Panc1 (cell line): Measurements from ENCODE around the gene AKT3. TPM values are rescaled to one million over a fixed set of nuclear protein-coding genes. Genes with fewer than 3 reads are reported as not detected.

Experiments used
- ATAC-seq: fragments of 200-7000 bp; cut with Tn5 transposase; 2 replicates; pipeline ENCODE4 v1.9.1; 2020; ENCODE audit warnings: mild to moderate bottlenecking, moderate library complexity
- BruUV-seq: library from RNA; stranded (reverse); fragments of 400-500 nt; replicated peaks from 2 replicates; lab custom pipeline; 2021; lab: Mats Ljungman, UMichigan
- CTCF ChIA-PET: fragments of 300-600 bp; sonication (Branson Sonifier 250); formaldehyde crosslinking; loops from one replicate; lab custom pipeline; 2022; ENCODE audit warnings: antibody characterized with exemption; lab: Charles Lee
- POLR2A ChIA-PET: fragments of 300-600 bp; sonication (Branson Sonifier 250); formaldehyde crosslinking; loops from one replicate; lab custom pipeline; 2022; ENCODE audit warnings: antibody characterized with exemption; lab: Charles Lee
- DNase-seq: peaks from one replicate; pipeline ENCODE4 v3.0.0-alpha.2; 2010; ENCODE audit warnings: low read depth, low spot score
- H3K27ac ChIP-seq: 2 replicates; pipeline ENCODE4 v1.5.1; 2011; ENCODE audit warnings: mild to moderate bottlenecking, low read length, inconsistent platforms
- H3K27me3 ChIP-seq: fragments of 200-500 bp; sonication (Bioruptor generic); 2 replicates; pipeline ENCODE4 v1.6.0; 2014; ENCODE audit warnings: low read length, inconsistent platforms; ENCODE audit not compliant: control insufficient read depth, insufficient read depth
- H3K36me3 ChIP-seq: fragments of 200-500 bp; sonication (Bioruptor generic); 2 replicates; pipeline ENCODE4 v1.5.1; 2014; ENCODE audit warnings: inconsistent platforms, mild to moderate bottlenecking, low read length, moderate library complexity; ENCODE audit not compliant: control insufficient read depth, insufficient read depth
- H3K4me1 ChIP-seq: 2 replicates; pipeline ENCODE4 v1.5.1; 2011; ENCODE audit warnings: inconsistent platforms, mild to moderate bottlenecking, low read length, moderate library complexity; ENCODE audit not compliant: control insufficient read depth, insufficient read depth
- H3K4me3 ChIP-seq, 2 experiments: 2 replicates each; pipeline ENCODE4 v1.5.1; 2011 to 2012; ENCODE audit warnings: low read depth in 2 of 2, low read length in 2 of 2, mild to moderate bottlenecking in 2 of 2, inconsistent platforms in 1 of 2, moderate library complexity in 1 of 2
- H3K9me3 ChIP-seq: fragments of 200-500 bp; sonication (Bioruptor generic); 2 replicates; pipeline ENCODE4 v1.5.1; 2014; ENCODE audit warnings: low read depth, mild to moderate bottlenecking, inconsistent platforms, low read length, moderate library complexity; ENCODE audit not compliant: control insufficient read depth, insufficient read depth
- CTCF ChIP-seq: fragments of 450-650 bp; IDR thresholded peaks from 2 replicates; pipeline ENCODE4 v1.5.1; 2017; ENCODE audit warnings: mild to moderate bottlenecking
- POLR2AphosphoS5 ChIP-seq: IDR thresholded peaks from 2 replicates; pipeline ENCODE4 v1.6.1; 2012; ENCODE audit warnings: mild to moderate bottlenecking, low read depth, low read length, moderate library complexity
- REST ChIP-seq, 2 experiments: IDR thresholded peaks; 2 replicates each; pipeline ENCODE4 v1.6.1; 2011 to 2012; ENCODE audit warnings: low read depth in 2 of 2, control low read depth in 1 of 2, low read length in 1 of 2, mild to moderate bottlenecking in 1 of 2, moderate library complexity in 1 of 2; ENCODE audit not compliant: insufficient read depth in 1 of 2
- SIN3A ChIP-seq: IDR thresholded peaks from 2 replicates; pipeline ENCODE4 v1.6.1; 2012; ENCODE audit warnings: low read depth, mild to moderate bottlenecking, low read length, moderate library complexity, borderline replicate concordance; ENCODE audit not compliant: insufficient read depth
- TCF7L2 ChIP-seq: IDR thresholded peaks from 2 replicates; pipeline ENCODE4 v1.6.1; 2011; ENCODE audit warnings: mild to moderate bottlenecking, low read depth, low read length, inconsistent platforms
- in situ Hi-C: cut with HindIII; loops from 2 replicates; pipeline ENCODE4 v1.10.0; 2016; ENCODE audit warnings: low sequenced_read_pairs, low pct_unique_long_range_greater_than_20kb
- intact Hi-C: fragments of 100-400 bp; cut with micrococcal nuclease; formaldehyde crosslinking; loops from one replicate; pipeline ENCODE4 v1.10.0; 2022; ENCODE audit not compliant: unreplicated experiment
- total RNA-seq: library from RNA; stranded (reverse); gene quantifications from one replicate; pipeline ENCODE4 v1.2.1, GENCODE V29; 2021; ENCODE audit not compliant: unreplicated experiment

Gene AKT3
- total RNA-seq, 1 experiment from 2014 or later: 11.0 TPM

- in situ Hi-C loops (no loop called here), intact Hi-C loops (no loop called here)
- ChIA-PET CTCF (no interaction called here), POLR2A (no interaction called here)
- TF ChIP-seq REST (IDR thresholded peaks at IDR 0.05; ENCODE audit: insufficient read depth in 1 of 2, low read depth in 2 of 2, low read length in 1 of 2): no peak
- no peak for TF ChIP-seq CTCF
- no peak for TF ChIP-seq TCF7L2
- no peak for TF ChIP-seq SIN3A
- no peak for TF ChIP-seq POLR2AphosphoS5
- DNase-seq (no peak), ATAC-seq (no peak)
- H3K4me3 ChIP-seq: no peak overlapping the region
- H3K27ac ChIP-seq: no peak overlapping the region
- H3K27me3 ChIP-seq: peaks cover 31% of the 10 kb centered on the region
- H3K9me3 ChIP-seq: no peaks in the 10 kb centered on the region
- BruUV-seq: no TSS peak
- H3K4me1 ChIP-seq: peaks cover 5% of the 10 kb centered on the region
- no peaks in the 10 kb centered on the region for H3K36me3 ChIP-seq
Measured at GRCh38 chr1:243851765-243852164, 1.7 kb upstream of the AKT3 start.

GRCh38 chr1:243851257-243851756, 1.3 kb upstream of the AKT3 start:
- Histone ChIP-seq H3K4me1 (peaks cover 5% of the 10 kb centered on the region), H3K36me3 (no peaks in the 10 kb centered on the region), H3K4me3 (peak overlapping the region; percentile 58 to 60), H3K27ac (no peak overlapping the region), H3K27me3 (peaks cover 31% of the 10 kb centered on the region), H3K9me3 (no peaks in the 10 kb centered on the region)
- TF ChIP-seq SIN3A (no peak), POLR2AphosphoS5 (no peak), REST (IDR thresholded peaks at IDR 0.05; ENCODE audit: insufficient read depth in 1 of 2, low read depth in 2 of 2, low read length in 1 of 2) (no peak)
- ATAC-seq (no peak), DNase-seq (no peak)
- intact Hi-C loops: no loop called here
- BruUV-seq: no TSS peak
- CTCF ChIA-PET: no interaction called here
- POLR2A ChIA-PET: no interaction called here
- in situ Hi-C loops: no loop called here
